Hepatocyte (in vitro differentiated cells): ENCODE measurements around the gene MAU2. TPM values are rescaled to one million over a fixed set of nuclear protein-coding genes. Genes with fewer than 3 reads are reported as not detected.

Experiments used
- DNase-seq: peaks from one replicate; pipeline ENCODE4 v3.0.0-alpha.2; 2016; ENCODE audit warnings: low spot score
- H2AFZ ChIP-seq: fragments of 200-600 bp; sonication (generic); 2 replicates; pipeline ENCODE4 v1.6.0; 2016; ENCODE audit warnings: antibody characterized with exemption, mild to moderate bottlenecking
- H3K27ac ChIP-seq: fragments of 200-600 bp; sonication (generic); 2 replicates; pipeline ENCODE4 v1.5.1; 2016; ENCODE audit warnings: mild to moderate bottlenecking
- H3K27me3 ChIP-seq: fragments of 200-600 bp; sonication (generic); 2 replicates; pipeline ENCODE4 v1.6.1; 2016
- H3K36me3 ChIP-seq: fragments of 200-600 bp; sonication (generic); replicated peaks from 2 replicates; pipeline ENCODE4 v1.5.1; 2016; ENCODE audit warnings: low read depth; ENCODE audit not compliant: insufficient read depth
- H3K4me1 ChIP-seq: fragments of 200-600 bp; sonication (generic); 2 replicates; pipeline ENCODE4 v1.5.1; 2016; ENCODE audit warnings: mild to moderate bottlenecking, moderate library complexity; ENCODE audit not compliant: insufficient read depth
- H3K4me2 ChIP-seq: fragments of 200-600 bp; sonication (generic); 2 replicates; pipeline ENCODE4 v1.6.0; 2016
- H3K4me3 ChIP-seq: fragments of 200-600 bp; sonication (generic); 2 replicates; pipeline ENCODE4 v1.5.1; 2016; ENCODE audit warnings: mild to moderate bottlenecking
- H3K79me2 ChIP-seq: fragments of 200-600 bp; sonication (generic); 2 replicates; pipeline ENCODE4 v1.6.0; 2017; ENCODE audit warnings: mild to moderate bottlenecking
- H3K9me2 ChIP-seq: fragments of 200-600 bp; sonication (generic); replicated peaks from 2 replicates; pipeline ENCODE4 v1.6.0; 2017; ENCODE audit warnings: mild to moderate bottlenecking; ENCODE audit not compliant: insufficient read depth
- H3K9me3 ChIP-seq: fragments of 200-600 bp; sonication (generic); 2 replicates; pipeline ENCODE4 v1.5.1; 2016; ENCODE audit warnings: low read depth, mild to moderate bottlenecking
- H4K20me1 ChIP-seq: fragments of 200-600 bp; sonication (generic); 2 replicates; pipeline ENCODE4 v1.6.0; 2016; ENCODE audit warnings: mild to moderate bottlenecking; ENCODE audit not compliant: insufficient read depth, poor library complexity, severe bottlenecking
- CTCF ChIP-seq: fragments of 200-600 bp; sonication (generic); IDR thresholded peaks from 2 replicates; pipeline ENCODE4 v1.5.1; 2016; ENCODE audit warnings: antibody characterized with exemption, mild to moderate bottlenecking; ENCODE audit not compliant: poor library complexity
- EZH2 ChIP-seq: fragments of 200-600 bp; sonication (generic); IDR thresholded peaks from 2 replicates; pipeline ENCODE4 v1.6.1; 2016; ENCODE audit warnings: antibody characterized with exemption, mild to moderate bottlenecking, borderline replicate concordance
- EZH2phosphoT487 ChIP-seq: fragments of 200-600 bp; sonication (generic); IDR thresholded peaks from one replicate; pipeline ENCODE4 v1.6.1; 2018; ENCODE audit warnings: antibody characterized with exemption, mild to moderate bottlenecking, low read depth, moderate library complexity; ENCODE audit not compliant: unreplicated experiment, severe bottlenecking
- WGBS: methylation state at CpG from one replicate; pipeline ENCODE4 v1.1.6; 2016; ENCODE audit warnings: low lambda C conversion rate; ENCODE audit errors: missing lambda C conversion rate; 5-methylcytosine and 5-hydroxymethylcytosine counted together
- polyA plus RNA-seq: library from polyadenylated mRNA; unstranded; fragments of >200 nt; fragmentation: Nextera tagmentation; extraction: Ambion mirVana; gene quantifications from 2 replicates; pipeline ENCODE4 v1.2.1, GENCODE V29; 2016
- total RNA-seq: library from RNA; depleted of rRNA; stranded (reverse); fragments of >200 nt; gene quantifications from 2 replicates; pipeline ENCODE4 v1.2.3, GENCODE V29; 2014

MAU2 gene
- total and polyA plus RNA-seq, 2 experiments from 2014 or later = 25.3 to 31.8 TPM

GRCh38 chr19:19305696-19306095 is 14.9 kb upstream of the MAU2 start:
- H3K27me3 ChIP-seq = no peaks in the 10 kb centered on the region
- H3K79me2 ChIP-seq = no peaks in the 10 kb centered on the region
- no peak overlapping the region for H3K4me3 ChIP-seq
- 96% methylated on average over 16 of the region's 16 CpGs for WGBS
- H2AFZ ChIP-seq = no peak overlapping the region
- TF ChIP-seq CTCF (no peak), EZH2 (no peak), EZH2phosphoT487 (no peak)
- H3K4me1 ChIP-seq = no peaks in the 10 kb centered on the region
- no peaks in the 10 kb centered on the region for H4K20me1 ChIP-seq
- no peak overlapping the region for H3K4me2 ChIP-seq
- no peak overlapping the region for H3K27ac ChIP-seq
- no peaks in the 10 kb centered on the region for H3K36me3 ChIP-seq
- no peaks in the 10 kb centered on the region for H3K9me2 ChIP-seq
- no peak for DNase-seq
- H3K9me3 ChIP-seq = no peaks in the 10 kb centered on the region

DNA sequence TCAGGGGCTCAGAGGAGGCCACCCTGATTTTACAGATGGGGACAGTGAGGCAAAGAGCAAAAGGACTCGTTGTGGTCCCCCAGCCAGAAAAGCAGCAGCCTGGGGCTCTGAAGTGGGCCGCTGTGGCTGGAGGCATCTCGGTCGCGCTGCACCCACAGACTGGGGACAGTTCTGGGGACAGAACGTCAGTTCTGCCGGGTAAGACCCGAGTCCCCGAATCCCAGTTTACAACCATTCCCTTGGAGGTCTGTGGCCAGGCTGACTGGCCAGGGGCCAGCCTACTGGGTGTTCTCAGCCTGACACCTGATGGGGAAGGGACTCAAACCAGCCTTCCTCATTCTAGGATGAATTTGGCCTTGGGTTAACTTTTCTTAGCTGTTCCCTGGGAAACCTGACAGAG is 14.4 kb upstream of the MAU2 start:
- Histone ChIP-seq H3K9me2 (no peaks in the 10 kb centered on the region), H3K79me2 (no peaks in the 10 kb centered on the region), H3K36me3 (no peaks in the 10 kb centered on the region), H3K4me2 (no peak overlapping the region), H3K9me3 (no peaks in the 10 kb centered on the region), H3K4me3 (no peak overlapping the region), H3K4me1 (no peaks in the 10 kb centered on the region), H2AFZ (no peak overlapping the region), H3K27me3 (no peaks in the 10 kb centered on the region), H3K27ac (no peak overlapping the region), H4K20me1 (no peaks in the 10 kb centered on the region)
- TF ChIP-seq EZH2 = no peak
- TF ChIP-seq EZH2phosphoT487 = no peak
- no peak for TF ChIP-seq CTCF
- DNase-seq = no peak
- WGBS = 98% methylated on average over 9 of the region's 9 CpGs

DNA sequence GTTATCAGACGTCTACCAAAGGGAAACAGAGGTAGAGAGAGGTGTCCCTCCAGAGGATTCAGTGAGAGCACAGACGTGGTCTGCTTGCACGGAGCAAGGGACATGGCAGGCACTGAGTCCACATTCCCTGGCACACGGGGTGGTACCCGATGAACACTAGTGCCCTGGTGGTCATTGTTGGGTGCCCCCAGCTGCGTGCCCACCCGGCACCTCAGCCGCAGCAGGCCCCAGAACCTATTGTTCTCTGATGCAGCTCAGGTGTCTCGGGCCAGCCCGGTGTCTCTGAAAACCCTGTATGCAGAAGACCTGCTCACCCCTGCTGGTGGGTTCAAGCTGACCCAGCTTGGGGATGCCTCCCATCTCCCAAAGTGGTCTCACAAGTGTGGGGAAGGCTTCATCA is 12.3 kb upstream of the MAU2 start:
- TF ChIP-seq EZH2 (no peak), EZH2phosphoT487 (no peak), CTCF (no peak)
- DNase-seq = no peak
- 96% methylated on average over 10 of the region's 10 CpGs for WGBS
- Histone ChIP-seq H3K9me2 (no peaks in the 10 kb centered on the region), H3K4me3 (no peak overlapping the region), H3K4me1 (no peaks in the 10 kb centered on the region), H3K27me3 (no peaks in the 10 kb centered on the region), H3K27ac (no peak overlapping the region), H2AFZ (no peak overlapping the region), H3K4me2 (no peak overlapping the region), H3K79me2 (no peaks in the 10 kb centered on the region), H4K20me1 (no peaks in the 10 kb centered on the region), H3K9me3 (no peaks in the 10 kb centered on the region), H3K36me3 (no peaks in the 10 kb centered on the region)

DNA sequence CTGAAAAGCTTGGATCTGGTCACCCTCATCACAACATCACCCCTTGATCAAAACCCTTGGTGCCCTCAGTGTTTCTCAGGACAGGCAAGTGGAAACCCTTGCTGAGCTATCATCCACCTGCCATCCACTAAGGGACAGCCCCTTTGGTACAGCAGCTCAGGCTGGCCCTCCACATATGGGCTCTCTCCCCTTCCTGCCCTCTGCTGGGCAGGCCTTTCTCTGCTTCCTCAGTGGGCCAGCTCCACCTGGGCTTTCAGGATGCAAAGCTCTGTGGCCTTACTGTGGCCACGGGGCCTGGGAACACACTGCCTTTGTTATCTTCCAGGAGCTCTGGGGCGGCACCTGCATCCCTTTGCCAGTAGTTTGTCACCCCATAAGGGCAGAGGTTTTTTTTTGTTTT is 5.2 kb upstream of the MAU2 start:
- Histone ChIP-seq H3K4me2 (no peak overlapping the region), H3K4me3 (no peak overlapping the region), H2AFZ (no peak overlapping the region), H3K9me3 (no peaks in the 10 kb centered on the region), H3K27me3 (no peaks in the 10 kb centered on the region), H3K27ac (no peak overlapping the region), H3K9me2 (no peaks in the 10 kb centered on the region), H3K79me2 (peaks cover 35% of the 10 kb centered on the region), H4K20me1 (no peaks in the 10 kb centered on the region), H3K4me1 (peaks cover 5% of the 10 kb centered on the region), H3K36me3 (no peaks in the 10 kb centered on the region)
- DNase-seq = no peak
- TF ChIP-seq CTCF (no peak), EZH2phosphoT487 (no peak), EZH2 (no peak)
- WGBS = 90% methylated on average over 2 of the region's 2 CpGs
